ENCODE measurements around the gene STK32C.

- TF ChIP-seq EZH2 (IDR thresholded peaks at IDR 0.05; ENCODE audit: insufficient read depth, low read length) (no peak), CTCF (IDR thresholded peaks at IDR 0.05; ENCODE audit: insufficient read depth, low read depth, low read length) (no peak)
These were observed 96.5 kb downstream of the STK32C start for GRCh38 chr10:132211246-132211645.
